GM10266 (cell line): ENCODE results near the gene WFS1.

ENCODE experiments used
- DNase-seq: peaks from one replicate; pipeline ENCODE4 v3.0.0; 2012; ENCODE audit errors: extremely low spot score
- CTCF ChIP-seq: IDR thresholded peaks from 2 replicates; pipeline ENCODE4 v1.5.1; 2012; ENCODE audit warnings: mild to moderate bottlenecking, low read depth; ENCODE audit not compliant: control insufficient read depth, insufficient read depth; ENCODE audit errors: missing control alignments

Gene WFS1

DNA sequence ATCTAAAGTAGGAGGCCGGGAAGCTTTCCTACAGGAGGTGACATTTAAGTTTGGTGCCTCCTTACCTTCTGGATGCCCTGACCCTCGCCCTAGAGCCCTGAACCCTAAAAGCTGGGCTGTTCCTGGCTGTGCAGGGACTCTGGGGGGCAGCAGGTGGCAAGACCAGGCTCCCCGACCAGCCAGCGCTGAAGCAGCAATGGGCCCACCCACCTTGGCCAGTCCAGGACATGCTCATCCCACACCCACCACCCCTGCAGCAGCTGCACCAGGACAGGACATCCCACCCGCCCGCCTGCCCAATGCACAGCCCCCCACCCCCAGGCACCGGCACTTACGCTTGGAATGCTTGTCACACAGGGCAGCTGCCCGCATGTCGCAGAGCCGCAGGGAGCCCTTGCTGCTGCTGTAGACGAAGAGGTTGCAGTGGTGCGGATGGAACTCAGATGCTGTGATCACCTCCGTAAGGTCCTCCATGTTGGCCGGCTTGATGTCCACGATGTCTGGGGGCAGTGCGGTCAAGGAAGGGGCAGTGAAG lies 77.9 kb downstream of the WFS1 start:
- TF ChIP-seq CTCF: no peak

DNA sequence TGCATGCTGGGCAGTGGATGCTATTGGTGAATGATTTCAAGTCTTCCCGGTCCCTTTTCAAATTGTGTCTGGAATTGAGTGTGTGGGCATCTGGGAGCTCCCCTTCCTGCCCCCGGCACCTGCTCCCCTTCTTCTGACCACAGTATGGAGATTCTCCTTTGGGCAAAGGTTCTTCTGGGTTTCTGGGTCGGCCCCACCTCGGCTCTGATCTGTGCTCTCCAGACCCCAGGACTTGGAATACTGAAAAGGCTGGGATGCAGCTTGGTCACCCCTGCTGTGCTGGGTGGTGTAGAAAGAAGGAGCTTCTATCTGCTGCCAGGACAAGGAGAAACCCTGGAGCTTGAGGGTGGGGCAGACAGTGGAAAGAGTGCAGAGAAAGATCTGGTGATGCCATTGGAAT lies 78.8 kb downstream of the WFS1 start:
- no peak for DNase-seq
- no peak for TF ChIP-seq CTCF

More for the DNA sequence above, 77.9 kb downstream of the WFS1 start:
- no peak for DNase-seq

DNA sequence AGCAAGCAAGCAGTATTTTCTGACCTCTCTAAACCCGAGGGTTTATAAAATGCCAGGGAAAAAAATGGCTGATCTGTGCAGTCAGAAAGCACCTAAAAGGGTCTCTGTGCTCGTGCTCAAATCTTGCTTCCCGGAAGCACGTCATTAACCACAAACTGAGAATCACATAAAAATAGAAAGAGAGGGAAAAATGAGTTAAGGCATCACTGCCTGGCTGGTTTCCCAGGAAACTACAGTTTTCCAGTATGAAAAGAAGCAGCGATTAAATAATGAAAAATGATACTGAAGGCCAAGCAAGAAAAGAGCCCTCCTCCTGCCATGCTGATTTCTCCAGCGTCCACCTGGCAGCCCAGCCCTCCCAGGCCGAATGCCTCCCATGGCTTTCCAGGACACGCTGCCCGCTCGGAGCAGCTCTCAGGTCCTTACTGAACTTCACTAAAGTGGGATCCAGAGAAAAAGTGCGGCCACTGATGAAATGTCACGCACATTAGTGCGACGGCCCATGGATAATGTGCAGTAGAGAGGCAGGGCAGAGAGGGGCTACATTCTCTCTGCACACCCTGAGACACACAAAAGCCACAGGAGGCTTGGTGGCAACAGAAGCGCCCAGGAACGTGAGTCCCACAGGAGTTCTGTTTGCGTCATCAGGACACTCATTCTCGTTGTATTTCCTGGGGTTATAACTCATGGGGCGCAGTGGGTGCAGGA lies 80.4 kb downstream of the WFS1 start:
- DNase-seq: no peak
- no peak for TF ChIP-seq CTCF

- TF ChIP-seq CTCF: no peak
- DNase-seq: no peak
Observed at GRCh38 chr4:6350646-6351045, 81.0 kb downstream of the WFS1 start.

DNA sequence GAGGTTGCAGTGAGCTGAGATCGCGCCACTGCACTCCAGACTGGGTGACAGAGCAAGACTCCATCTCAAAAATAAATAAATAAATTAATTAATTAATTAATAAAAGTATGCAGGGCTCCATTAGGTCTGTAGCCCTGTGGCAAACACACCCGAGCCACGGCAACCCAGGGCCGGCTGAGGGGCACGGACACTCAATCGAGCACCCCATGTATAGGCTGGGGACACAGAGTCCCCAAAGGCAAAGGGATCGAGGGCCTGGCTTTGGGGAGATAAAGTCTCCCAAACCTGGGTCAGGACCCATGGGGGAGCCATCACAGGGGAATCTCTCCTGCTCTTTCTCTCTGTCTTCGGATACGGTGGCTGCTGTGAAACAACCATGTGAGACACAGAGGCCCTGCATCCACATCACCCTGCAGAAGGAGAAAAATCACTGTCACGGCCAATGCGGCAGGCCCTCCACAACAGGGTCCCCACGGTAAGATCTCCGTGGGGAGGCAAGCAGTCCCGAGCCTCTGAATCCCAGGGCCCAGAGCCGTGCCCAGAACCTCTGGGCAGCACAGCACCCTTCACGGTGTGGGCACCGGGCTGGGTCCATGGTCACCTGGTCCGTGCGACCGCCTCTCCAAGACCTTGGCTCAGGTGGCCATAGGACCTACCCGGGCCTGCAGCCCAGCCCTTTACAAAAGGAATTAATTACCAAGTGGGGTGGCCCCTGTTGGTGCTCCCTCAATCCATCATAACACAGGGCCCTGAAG lies 81.8 kb downstream of the WFS1 start:
- DNase-seq: no peak
- no peak for TF ChIP-seq CTCF

DNA sequence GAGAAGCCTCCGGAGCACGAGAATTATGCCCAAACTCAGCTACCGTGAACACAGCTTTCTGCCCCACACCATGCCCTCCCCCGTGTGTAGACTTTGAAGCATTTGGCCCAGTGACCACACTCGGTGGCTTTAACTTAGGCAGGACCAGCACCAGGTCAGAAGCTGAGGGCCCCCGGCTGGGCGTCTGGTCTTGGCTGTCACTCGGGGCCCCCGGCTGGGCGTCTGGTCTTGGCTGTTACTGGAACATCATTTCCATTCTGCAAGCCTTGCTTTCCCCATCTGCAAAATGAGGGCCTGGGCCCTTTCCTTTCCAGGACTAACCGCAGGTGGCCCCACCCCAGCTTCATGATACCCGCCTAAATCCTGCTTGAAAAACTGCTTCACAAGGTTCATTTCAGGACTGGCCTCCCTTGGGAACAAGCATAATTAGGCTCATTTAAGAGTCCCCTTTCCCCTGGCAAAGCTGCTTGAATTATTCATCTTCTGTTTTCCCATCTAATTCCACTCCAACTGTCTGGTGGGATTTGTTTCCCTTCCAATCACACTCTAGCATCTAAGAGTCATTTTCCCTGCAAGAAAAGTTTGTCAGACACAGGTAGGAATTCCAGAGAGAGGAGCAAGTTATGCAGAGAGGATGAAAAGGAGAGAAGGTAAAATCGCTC lies 82.5 kb downstream of the WFS1 start:
- DNase-seq: no peak
- no peak for TF ChIP-seq CTCF
